22Rv1 (cell line): Measurements from ENCODE around the gene NAPSA.

Source experiments
- ZFX ChIP-seq: fragments of 450-650 bp; IDR thresholded peaks from 2 replicates; pipeline ENCODE4 v1.6.1; 2017; ENCODE audit warnings: antibody characterized with exemption, borderline replicate concordance
- TF ChIP-seq, protein P1 (sequence below): fragments of 450-650 bp; IDR thresholded peaks from 2 replicates; pipeline ENCODE4 v1.5.1; 2017; ENCODE audit warnings: mild to moderate bottlenecking

DNA sequence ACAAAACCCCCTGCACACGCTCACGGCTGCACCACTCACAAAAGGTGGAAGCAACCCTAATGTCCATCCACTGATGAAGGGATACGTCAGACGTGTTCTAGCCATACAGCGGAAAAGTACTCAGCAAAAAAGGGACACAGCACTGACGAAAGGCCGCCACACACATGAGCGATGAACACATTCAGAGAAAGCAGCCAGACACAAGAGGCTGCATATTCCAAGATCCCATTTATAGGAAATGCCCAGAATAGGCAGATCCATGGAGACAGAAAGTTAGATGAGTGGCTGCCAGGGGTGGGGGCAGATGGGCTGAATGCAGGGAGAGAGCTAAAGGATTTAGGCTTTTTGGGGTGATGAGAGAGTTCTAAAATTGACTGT lies 22.4 kb upstream of the NAPSA start:
- TF ChIP-seq, protein P1, sequence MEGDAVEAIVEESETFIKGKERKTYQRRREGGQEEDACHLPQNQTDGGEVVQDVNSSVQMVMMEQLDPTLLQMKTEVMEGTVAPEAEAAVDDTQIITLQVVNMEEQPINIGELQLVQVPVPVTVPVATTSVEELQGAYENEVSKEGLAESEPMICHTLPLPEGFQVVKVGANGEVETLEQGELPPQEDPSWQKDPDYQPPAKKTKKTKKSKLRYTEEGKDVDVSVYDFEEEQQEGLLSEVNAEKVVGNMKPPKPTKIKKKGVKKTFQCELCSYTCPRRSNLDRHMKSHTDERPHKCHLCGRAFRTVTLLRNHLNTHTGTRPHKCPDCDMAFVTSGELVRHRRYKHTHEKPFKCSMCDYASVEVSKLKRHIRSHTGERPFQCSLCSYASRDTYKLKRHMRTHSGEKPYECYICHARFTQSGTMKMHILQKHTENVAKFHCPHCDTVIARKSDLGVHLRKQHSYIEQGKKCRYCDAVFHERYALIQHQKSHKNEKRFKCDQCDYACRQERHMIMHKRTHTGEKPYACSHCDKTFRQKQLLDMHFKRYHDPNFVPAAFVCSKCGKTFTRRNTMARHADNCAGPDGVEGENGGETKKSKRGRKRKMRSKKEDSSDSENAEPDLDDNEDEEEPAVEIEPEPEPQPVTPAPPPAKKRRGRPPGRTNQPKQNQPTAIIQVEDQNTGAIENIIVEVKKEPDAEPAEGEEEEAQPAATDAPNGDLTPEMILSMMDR: no peak
- TF ChIP-seq ZFX: no peak
